GM23248 (cell line): ENCODE measurements around the gene RMDN3.

Experiments used
- EZH2 ChIP-seq: fragments of 200-600 bp; sonication (generic); IDR thresholded peaks from 2 replicates; pipeline ENCODE4 v1.6.1; 2018; ENCODE audit warnings: antibody characterized with exemption, mild to moderate bottlenecking; ENCODE audit not compliant: insufficient read depth, poor library complexity, severe bottlenecking
- EZH2phosphoT487 ChIP-seq: fragments of 200-600 bp; sonication (generic); IDR thresholded peaks from 2 replicates; pipeline ENCODE4 v1.6.1; 2018; ENCODE audit warnings: antibody characterized with exemption, moderate library complexity, mild to moderate bottlenecking, low read depth; ENCODE audit not compliant: insufficient read depth

DNA sequence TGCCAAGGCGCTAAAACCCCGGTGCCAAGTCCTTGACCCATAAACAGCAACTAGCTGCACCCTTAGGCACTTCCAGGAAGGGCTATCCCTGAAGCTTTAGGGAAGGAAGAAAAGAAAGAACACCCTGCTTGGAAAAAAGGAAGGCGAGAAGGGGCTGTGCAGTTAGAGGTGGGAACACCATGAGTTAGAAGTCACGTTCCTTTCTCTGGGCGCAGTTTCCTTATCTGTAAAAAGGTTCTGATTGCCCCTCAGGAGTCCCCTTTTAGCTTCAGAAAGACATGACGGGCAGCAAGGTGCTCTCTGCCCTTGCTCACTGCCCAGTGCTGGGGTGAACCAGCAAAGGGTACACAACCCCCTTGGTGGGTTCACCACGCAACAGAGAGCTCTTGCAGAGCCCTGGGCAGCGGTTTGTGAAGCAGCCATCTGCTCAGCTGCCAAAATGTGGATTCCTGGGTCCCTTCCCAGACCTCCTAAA is 9.6 kb upstream of the RMDN3 start:
- no peak for TF ChIP-seq EZH2
- no peak for TF ChIP-seq EZH2phosphoT487
